ENCODE data around the gene RNU6-8.
A peak's percentile ranks its signal among the peaks of the same experiment; 100 is the strongest.

RNU6-8 gene

DNA sequence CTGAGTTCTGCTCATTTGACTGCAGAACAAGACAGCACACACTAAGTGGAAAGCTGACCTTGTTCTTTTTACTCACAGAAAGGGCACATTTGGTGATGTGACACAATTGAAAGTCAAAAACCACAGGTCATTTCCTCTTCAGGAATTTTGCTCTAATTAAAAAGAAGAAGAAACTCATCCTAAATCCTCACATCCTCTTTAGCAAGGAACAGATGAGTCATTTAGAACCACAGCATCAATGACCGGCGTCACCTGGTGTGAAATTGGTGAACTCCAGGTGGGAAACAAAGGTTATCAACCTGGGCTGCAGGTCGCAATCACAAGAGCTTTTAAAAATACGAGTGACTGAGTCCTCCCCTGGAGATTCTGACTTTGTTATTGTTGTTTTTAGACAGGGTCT lies 2.9 kb upstream of the RNU6-8 start:
- DNase-seq (ENCODE audit: insufficient read length, low spot score) (no peak), FAIRE-seq (peak; percentile 72)

DNA sequence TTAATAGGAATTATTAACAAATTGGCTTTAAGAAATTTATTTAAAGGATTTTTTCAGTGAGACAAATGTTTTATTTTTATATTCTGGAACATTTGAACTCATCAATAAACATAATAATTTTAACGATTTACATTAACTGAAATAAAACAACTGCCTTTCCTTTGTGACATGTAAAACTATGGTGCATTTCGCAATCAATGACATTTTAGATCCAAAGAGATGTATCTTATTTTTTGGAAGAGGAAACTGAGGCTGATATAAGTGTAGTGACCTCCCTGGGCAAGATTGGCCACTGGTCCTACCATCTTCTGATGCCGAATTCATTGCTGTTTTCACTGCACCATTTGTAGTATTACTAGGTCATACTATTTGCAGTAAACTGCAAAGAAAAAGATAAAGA lies 2.5 kb upstream of the RNU6-8 start:
- DNase-seq (ENCODE audit: insufficient read length, low spot score) (no peak), FAIRE-seq (no peak)

DNA sequence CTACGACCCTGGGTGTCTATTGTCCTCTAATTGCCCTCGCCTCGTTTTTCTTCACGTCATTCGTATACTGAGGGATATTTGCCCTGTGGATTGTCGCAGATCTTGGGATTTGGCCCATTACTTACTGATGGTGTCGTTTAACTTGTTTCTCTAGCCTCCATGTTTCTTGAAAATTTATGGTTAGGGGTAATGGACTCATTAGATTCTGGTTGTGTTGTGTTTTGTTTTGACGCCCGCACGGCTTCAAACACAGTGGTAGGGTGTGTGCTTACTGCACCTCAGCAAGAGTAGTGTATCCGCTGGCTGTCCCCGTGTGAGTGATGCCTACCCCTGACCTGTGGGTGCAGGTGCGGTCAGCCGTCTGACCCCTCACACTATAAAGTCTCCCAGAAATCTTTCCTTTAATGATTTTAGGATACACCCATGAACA lies 874 bp upstream of the RNU6-8 start:
- DNase-seq (ENCODE audit: insufficient read length, low spot score) (no peak), FAIRE-seq (no peak)

DNA sequence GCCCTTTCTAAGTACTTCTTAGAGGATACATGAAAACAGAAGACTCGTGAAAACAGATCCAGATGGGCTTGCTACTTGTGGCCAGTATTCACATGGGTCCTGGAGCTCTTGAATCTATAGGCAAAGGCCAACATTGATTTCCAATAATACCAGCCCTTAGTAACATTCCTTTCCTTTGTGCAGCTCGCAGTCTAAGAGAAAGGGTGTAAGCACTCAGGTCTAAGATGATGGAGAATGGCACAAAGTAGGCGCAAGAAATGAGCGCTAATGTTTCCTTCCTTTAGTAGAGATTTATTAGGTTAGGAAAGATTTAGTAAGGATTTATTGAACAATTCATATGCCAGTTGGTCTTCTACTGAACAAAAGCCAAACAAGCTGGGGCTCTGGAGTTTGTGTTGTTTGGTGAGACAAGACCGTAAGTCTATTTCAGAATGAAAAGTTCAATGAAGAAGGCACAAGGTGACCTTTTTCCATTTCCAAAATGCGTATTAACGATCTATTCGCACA lies 525 bp downstream of the RNU6-8 start:
- no peak for DNase-seq (ENCODE audit: insufficient read length, low spot score)
- no peak for FAIRE-seq

GRCh38 chr14:32201816-32202490 lies 1.1 kb downstream of the RNU6-8 start, which contains the start of gene RNU6-7:
RNU6-7 (plus strand) TSS chr14:32202045.
- no peak for DNase-seq (ENCODE audit: insufficient read length, low spot score)
- FAIRE-seq: no peak

DNA sequence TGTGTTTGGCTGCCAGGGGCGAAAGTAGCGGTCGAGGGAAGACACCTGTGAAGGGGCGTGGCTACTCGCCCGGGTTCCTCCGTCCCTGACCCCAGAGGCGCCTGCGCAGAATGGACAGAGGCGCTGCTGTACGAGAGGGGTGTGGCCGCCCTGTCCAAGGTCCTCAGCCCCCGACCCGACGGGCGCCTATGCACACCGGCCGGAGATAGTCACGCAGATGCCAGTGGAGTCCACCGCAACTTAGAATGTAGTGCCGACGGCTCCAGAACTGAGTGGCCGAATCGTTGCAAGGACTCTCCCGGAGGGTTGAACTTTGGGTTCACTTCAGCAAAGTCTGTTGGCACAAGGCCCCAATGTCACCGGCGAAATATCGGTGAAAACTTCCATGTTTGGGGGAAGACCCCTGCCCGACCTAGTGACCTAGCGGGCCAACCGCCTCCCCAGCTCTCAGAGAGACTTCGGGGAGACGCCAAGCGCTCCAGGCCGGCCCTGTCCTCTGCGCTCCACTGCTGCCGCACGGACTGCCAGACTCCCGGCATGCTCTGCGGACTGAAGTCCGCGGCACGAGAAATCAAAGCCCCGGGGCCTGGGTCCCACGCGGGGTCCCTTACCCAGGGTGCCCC lies 1.8 kb downstream of the RNU6-8 start:
- FAIRE-seq (peak; percentile 14), DNase-seq (ENCODE audit: insufficient read length, low spot score) (no peak)

GRCh38 chr14:32200368-32201192 lies 2.5 kb downstream of the RNU6-8 start:
- DNase-seq (ENCODE audit: insufficient read length, low spot score) (no peak), FAIRE-seq (no peak)

DNA sequence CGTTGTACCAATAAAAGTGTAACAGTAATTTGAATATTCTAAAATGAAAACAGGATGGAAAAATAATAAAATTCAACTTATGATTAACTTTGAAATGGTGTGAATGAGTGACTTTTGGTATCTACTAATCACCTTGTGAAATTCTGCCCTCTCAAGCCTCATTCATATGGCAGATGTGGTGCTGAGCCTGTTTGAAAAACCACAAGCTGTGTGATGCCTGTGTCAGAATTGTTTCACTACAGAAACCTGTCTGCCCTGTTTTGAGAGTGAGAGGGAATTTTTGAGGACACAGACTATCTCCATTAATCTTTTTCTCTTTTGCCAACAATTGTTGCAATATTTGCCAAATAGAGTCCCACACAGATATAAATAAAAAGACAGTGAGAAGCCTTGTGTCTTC lies 5.2 kb downstream of the RNU6-8 start:
- DNase-seq (ENCODE audit: insufficient read length, low spot score) (no peak), FAIRE-seq (peak; percentile 87)

DNA sequence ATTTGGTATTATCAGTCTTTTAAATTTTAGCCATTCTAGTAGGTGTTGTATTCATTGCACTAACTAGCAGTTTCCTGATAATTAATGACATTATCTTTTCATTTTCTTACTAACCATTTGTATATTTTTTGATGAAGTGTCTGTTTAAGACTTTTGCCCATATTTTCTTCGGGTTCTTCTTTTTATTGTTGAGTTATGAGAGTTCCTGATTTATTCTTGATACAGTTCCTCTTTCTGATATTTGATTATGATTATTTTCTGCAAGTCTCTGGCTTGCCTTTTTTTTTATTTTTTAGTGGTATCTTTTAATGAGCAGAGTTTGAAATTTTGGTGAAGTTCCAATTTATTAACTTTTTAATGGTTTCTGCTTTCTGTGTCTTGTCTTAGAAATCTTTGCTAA lies 7.4 kb downstream of the RNU6-8 start:
- DNase-seq (ENCODE audit: insufficient read length, low spot score): no peak
- no peak for FAIRE-seq

DNA sequence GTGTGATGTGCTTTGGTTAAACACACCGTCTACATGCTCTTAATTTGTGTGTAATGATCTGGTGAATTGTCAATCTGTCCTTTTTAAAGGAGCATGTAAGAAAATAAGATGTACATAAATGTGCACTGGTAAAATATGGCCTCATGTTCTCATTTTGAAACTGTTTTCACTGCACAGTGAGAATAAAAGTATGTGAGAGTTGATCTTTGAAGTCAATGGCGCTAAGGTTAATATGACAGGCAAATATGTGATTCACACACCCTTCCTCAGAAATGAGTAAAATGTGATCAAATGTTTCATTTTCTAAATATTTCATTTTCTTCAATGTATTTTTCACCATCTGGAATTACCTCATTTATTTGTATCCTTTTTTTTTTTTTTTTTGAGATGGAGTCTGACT lies 9.5 kb downstream of the RNU6-8 start:
- no peak for DNase-seq (ENCODE audit: insufficient read length, low spot score)
- FAIRE-seq: no peak

DNA sequence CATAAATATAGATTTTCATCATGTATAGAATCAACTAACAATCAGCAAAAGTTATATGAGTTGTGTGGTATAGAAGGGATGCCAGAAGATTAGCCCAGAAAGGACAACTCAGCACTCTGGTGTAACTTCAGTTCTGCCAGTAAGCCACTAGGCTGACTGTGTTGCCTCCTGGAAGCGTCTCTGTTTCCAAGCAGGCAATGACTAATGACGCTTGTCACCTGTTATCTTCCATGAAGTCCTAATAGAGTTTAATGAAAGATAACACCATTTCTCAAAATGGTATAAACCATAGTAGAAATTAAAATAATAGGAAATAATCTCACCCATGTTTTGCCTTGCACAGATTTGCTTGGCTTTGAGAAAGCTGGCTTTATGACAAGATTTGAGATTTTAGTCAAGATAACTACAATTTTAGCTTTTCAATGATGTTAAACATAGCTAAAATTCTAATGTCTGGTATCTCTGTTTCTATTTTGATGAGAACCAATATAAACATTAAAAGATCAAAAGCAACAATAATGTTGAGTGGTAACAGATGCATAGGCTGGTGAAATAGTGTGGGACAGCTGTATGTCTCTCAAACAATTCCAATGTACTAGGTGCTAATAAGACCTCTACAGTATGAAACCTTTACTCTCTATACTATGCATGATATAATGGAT lies 10.2 kb downstream of the RNU6-8 start:
- FAIRE-seq: peak; percentile 28
- DNase-seq (ENCODE audit: insufficient read length, low spot score): no peak

GRCh38 chr14:32190673-32191072 lies 12.4 kb downstream of the RNU6-8 start:
- FAIRE-seq (no peak), DNase-seq (ENCODE audit: insufficient read length, low spot score) (no peak)

DNA sequence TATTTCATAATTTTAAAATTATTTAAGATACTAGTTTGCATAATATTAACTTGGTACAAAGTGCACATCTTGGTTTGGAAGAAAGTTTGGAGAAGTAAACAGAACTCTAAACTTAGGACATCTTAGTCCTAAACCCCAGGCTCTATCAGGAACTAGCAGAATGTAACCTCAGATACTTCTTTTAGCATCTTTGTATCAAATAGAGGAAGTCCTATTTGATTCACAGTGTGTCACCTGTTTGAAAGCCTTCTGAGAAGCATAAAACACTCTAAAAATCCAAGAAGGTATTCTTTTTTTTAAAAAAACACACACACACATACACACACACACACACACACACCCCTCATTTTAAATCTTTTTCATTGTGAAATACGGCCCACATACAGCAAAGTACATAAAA lies 13.3 kb downstream of the RNU6-8 start:
- no peak for DNase-seq (ENCODE audit: insufficient read length, low spot score)
- no peak for FAIRE-seq

GRCh38 chr14:32186248-32186647 lies 16.8 kb downstream of the RNU6-8 start:
- FAIRE-seq (no peak), DNase-seq (ENCODE audit: insufficient read length, low spot score) (no peak)

- no peak for FAIRE-seq
- DNase-seq (ENCODE audit: insufficient read length, low spot score): no peak
These were observed 18.0 kb downstream of the RNU6-8 start for GRCh38 chr14:32185097-32185496.

DNA sequence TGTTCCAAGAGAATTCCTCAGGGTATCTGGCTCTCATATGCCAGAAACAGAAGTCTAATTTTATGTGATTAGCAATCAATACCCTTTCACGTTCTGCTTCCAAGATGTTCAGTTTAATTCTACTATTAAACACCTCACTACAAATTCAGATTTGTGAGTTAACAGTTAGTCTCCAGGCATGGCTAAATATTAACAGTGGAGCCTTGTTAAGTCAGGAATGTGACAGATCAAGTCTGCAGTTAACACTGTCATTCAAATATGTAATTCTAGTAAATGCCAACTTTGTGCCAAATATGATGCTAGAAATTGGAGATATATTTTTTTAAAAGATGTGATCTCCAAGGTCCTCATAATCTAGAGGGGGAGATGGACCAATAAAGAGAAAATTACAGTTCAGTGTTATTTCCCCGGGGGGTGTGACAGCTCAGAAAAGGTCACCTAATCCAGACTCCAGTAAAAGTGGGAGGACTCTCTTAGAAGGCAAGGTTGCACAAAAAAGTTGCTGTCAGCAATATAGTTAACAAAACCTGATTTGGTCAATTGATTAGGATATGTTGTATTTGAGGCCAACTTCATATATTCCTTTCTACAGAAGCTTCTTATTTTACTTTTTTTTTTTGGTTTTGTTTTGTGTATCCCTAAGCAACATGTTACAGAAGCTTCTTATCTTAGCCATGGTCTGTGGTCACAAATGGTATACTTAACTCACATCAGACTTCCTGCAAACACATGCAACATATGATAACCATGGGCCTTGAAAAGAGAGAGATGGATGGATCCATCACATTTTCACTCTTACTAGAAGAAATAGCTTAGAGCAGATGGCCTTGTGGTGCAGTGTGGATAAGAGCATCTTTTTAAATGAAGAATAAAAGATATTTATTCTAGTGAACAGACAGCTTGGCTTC lies 19.7 kb downstream of the RNU6-8 start:
- no peak for FAIRE-seq
- no peak for DNase-seq (ENCODE audit: insufficient read length, low spot score)

DNA sequence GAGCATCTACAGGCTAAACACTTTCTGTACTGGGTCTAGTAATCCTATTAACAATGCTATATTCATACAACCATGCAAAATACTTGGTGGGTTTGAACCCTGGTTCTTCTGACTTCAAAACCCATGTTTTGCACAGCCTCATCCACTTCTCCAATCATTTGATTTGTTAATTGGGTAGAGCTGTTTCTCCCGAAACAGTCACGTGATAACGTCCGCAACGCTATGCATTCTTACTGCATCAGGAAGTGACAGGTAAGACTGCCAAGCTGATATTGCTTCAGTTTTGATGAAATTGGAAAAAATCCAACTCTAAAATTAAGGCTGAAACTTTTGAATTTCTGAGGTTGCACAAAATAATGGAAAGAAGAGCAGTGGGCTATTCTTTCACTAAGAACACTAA lies 31.6 kb downstream of the RNU6-8 start:
- FAIRE-seq: no peak

GRCh38 chr14:32169191-32169590 lies 33.9 kb downstream of the RNU6-8 start:
- FAIRE-seq: no peak
- no peak for DNase-seq (ENCODE audit: insufficient read length, low spot score)

More for the DNA sequence above, 31.6 kb downstream of the RNU6-8 start:
- DNase-seq (ENCODE audit: insufficient read length, low spot score): no peak

DNA sequence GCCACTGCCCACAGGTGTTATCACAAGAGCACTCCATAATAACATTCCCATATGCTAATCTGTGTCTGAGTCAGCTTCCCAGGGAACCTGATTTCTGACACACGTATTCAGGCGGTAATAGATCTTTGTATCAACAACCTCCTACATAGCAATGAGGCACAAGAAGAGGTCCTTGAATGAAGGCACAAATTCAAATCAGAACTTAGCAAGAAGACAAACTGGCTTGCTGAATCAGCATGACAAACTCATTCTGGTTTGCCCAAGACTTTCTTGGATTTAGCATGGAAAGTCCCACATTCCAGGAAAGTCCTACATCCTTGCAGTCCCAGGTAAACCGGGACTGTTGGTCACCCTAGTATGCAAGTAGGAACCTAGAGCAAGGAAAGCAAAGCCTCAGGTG lies 35.2 kb downstream of the RNU6-8 start:
- FAIRE-seq (no peak), DNase-seq (ENCODE audit: insufficient read length, low spot score) (no peak)

- DNase-seq (ENCODE audit: insufficient read length, low spot score): no peak
- no peak for FAIRE-seq
These were observed 36.1 kb downstream of the RNU6-8 start for GRCh38 chr14:32166924-32167323.
